Anterior cingulate cortex (tissue), 58 donors: ENCODE data around the gene FAHD1.

Experiments
- DNase-seq, 58 donors: peaks; one replicate each; lab custom pipeline; 2025; lab: John Stamatoyannopoulos, UW

The FAHD1 gene

GRCh38 chr16:1831186-1832075 is 4.4 kb downstream of the FAHD1 start:
- no peak for DNase-seq

GRCh38 chr16:1832838-1833454 is 5.9 kb downstream of the FAHD1 start:
- no peak for DNase-seq

DNA sequence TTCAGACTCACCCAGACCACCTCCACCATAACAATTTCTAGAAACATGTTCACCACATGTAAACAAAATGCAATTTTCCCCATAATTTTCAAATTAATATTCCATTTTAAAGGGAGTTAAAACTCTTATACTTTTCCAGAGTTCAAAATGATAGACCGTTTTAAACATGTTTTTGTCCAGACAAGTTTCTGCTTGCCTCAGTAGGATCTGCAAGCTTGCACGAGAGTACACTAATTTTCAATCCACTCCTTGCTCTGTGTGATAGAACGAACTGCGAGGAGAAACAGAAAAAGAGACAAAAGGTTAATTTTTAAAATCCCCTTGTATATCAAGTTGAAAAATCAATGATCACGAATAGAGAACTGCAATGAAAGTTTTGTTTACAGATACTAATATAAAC is 7.1 kb downstream of the FAHD1 start:
- no peak for DNase-seq

GRCh38 chr16:1839554-1839953 is 12.5 kb downstream of the FAHD1 start:
- no peak for DNase-seq

GRCh38 chr16:1845985-1846384 is 19.0 kb downstream of the FAHD1 start:
- DNase-seq, result no peak

DNA sequence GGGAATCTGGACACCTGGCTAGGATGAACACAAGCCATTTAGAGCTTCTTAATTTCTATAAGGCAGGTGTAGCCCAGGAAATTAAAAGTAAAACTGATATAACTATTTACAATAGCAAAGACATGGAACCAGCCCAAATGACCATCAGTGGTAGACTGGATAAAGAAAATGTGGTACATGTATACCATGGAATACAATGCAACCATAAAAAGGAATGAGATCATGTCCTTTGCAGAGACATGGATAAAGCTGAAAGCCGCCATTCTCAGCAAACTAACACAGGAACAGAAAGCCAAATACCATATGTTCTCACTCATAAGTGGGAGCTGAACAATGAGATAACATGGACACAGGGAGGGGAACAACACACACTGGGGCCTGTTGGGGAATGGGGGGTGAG is 19.4 kb downstream of the FAHD1 start:
- DNase-seq, result no peak

DNA sequence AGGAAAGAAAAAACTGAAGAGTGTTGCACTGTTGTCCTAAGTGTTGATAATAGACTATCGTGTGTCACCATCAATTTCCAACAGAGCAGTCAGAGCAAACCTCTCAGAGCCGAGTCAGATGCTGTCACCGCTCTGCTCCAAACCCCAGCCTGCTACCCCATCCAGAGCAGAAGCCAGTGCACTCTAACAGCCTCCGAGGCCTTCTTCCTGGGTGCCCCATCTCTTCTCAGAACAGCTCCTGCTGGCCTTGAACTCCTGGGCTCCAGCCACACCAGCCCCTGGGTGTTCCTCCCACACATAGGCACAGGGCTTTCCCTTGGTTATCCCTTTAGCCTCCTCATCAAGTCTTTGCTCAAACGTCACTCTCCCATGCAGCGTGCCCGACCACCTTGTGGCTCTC is 24.0 kb downstream of the FAHD1 start:
- DNase-seq, result no peak

DNA sequence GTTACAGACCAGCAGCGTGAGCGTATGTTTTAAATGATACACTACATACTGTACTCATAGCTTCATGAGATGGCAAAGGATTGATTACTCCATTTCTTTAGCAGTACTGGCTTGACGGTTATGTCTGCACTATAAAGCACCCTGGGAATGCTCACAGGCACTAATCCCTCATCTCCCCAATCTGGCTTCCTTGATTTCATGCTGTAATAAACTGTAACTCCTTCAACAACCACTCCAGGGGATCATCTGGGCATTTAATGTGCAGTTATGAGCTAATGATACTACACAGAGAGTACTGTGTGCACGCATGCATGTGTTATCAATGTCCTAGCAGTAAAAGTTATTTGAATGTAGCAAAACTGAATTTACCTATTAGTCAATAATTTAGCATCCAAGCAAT is 24.8 kb downstream of the FAHD1 start:
- no peak for DNase-seq

GRCh38 chr16:1857433-1858097 is 30.6 kb downstream of the FAHD1 start:
- DNase-seq, result no peak

GRCh38 chr16:1858189-1858865 is 31.3 kb downstream of the FAHD1 start:
- no peak for DNase-seq

DNA sequence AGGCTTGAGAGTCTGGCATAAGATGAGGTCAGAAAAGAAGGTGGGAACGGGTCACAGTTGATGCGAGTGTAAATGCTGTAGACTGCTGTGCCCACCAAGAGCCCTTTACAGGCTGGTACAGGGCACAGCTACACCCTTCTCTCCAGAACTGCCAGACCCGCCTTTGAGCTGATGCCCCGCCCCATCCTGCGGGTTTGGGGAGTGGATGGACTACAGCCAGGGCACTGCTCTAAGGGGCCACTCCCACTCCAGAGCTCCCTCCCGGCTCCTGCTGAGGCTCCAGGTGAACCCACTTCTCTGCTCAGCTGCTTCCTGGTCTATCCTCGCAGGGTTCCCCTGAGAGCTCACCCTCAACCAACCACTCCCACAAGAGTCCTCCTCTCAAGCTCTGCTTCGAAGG is 32.6 kb downstream of the FAHD1 start:
- no peak for DNase-seq

DNA sequence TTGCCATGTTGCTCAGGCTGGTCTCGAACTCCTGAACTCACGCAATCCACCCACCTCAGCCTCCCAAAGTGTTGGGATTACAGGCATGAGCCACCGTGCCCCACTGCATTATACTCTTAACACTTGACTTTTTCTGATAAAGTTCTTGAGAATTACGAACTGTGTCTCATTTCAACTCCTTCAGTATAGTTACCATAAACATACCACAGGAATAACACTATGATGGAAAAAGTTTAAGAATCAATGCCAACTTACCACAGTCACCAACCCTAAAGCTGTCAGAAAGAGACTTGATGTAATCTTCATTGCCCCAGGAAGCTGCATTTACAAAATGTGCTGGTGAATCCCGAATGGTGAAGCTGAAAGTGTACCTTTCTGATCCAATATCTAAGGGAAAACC is 34.7 kb downstream of the FAHD1 start:
- DNase-seq, result no peak

- no peak for DNase-seq
Measured at GRCh38 chr16:1862394-1862793, 35.4 kb downstream of the FAHD1 start.

DNA sequence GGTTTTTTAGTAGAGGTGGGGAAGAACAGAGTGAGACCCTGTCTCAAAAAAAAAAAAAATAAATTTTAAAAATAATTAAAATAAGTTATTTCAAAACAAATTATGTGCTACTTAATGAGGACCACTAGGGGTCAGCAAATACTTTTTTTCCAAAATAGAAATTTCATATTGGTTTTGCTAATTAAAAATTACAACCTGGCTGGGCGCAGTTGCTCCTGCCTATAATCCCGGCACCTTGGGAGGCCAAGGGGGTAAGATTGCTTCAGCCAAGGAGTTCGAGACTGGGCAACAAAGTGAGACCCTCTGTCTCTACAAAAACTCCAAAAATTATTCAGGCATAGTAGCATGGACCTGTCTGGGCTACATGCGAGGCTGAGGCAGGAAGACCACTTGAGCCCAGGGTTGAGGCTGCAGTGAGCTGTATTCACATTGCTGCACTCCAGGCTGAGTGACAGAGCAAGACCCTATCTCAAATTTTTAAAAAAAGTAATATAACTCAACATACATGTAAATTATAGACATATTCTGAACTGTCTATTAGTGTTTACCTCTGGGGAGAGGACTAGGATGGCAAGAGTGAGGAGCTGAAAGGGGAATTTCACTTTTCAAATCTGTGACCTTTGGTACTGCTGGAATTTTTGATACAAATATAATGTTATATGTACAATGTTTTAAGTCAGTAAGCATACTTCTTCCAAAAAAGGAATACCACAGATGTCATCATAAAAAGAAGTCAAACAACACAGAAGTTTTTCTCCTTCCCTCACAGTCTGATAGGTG is 36.9 kb downstream of the FAHD1 start:
- DNase-seq, result no peak

- DNase-seq, result no peak
Measured at GRCh38 chr16:1865902-1866690, 39.1 kb downstream of the FAHD1 start.

- no peak for DNase-seq
Measured at GRCh38 chr16:1870365-1871082, 43.5 kb downstream of the FAHD1 start.

DNA sequence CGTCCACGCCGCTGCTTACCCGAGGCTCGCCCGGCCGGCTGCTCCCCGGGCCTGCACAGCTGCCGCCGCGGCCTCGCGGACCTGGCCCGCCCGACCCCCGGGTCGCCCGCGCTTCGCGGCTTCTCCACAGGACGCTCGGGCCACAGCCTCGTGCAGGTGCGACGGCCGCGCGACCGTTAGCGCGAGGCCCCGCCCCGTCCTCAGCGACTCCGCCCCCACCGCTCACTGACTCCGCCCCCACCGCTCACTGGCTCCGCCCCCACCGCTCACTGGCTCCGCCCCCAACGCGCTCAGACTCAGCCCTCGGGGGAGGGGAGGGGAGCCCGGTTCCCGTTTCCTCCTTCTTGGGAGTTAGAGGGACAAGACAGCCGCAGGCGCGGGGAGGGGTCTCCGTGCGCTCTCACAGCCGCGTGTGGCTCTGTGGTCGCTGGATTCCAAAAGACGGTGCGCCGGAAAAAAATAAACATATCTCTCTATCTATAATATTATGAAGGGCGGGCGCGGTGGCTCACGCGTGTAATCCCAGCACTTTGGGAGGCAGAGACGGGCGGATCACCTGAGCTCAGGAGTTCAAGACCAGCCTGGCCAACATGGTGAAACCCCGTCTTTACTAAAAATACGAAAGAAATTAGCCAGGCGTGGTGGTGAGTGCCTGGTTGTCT is 45.1 kb downstream of the FAHD1 start, which contains the start of gene MEIOB:
MEIOB (minus strand) TSS at position 191 of the 662 bp plus-strand sequence. CDS start 3,989 bp downstream, outside the sequence.
- peak in 8 of 58 donors; percentile 2 to 29 (median 8) for DNase-seq

- DNase-seq, result no peak
Measured at GRCh38 chr16:1874854-1875253, 47.8 kb downstream of the FAHD1 start.
